Effector memory CD4-positive, alpha-beta T cell (primary cell): ENCODE measurements around the gene EIF3D.

Source experiments
- DNase-seq, 3 donors: peaks; one replicate each; pipeline ENCODE4 v3.0.0-alpha.2; 2020
- H3K27ac ChIP-seq: 2 replicates; pipeline ENCODE4 v1.7.0; 2013; ENCODE audit warnings: mild to moderate bottlenecking, low read length, moderate library complexity; ENCODE audit not compliant: insufficient read depth, poor library complexity, severe bottlenecking
- H3K27me3 ChIP-seq: replicated peaks from 2 replicates; pipeline ENCODE4 v1.7.0; 2013; ENCODE audit warnings: mild to moderate bottlenecking, low read length; ENCODE audit not compliant: insufficient read depth, control insufficient read depth, poor library complexity, severe bottlenecking
- H3K36me3 ChIP-seq: 2 replicates; pipeline ENCODE4 v1.7.0; 2013; ENCODE audit warnings: mild to moderate bottlenecking, low read length, moderate library complexity; ENCODE audit not compliant: control insufficient read depth, insufficient read depth
- H3K4me1 ChIP-seq: 2 replicates; pipeline ENCODE4 v1.7.0; 2013; ENCODE audit warnings: low read length, mild to moderate bottlenecking; ENCODE audit not compliant: control insufficient read depth, insufficient read depth, poor library complexity, severe bottlenecking
- H3K4me3 ChIP-seq: 2 replicates; pipeline ENCODE4 v1.7.0; 2013; ENCODE audit warnings: low read length, low read depth, mild to moderate bottlenecking; ENCODE audit not compliant: insufficient read depth, poor library complexity, severe bottlenecking
- H3K9me3 ChIP-seq: 2 replicates; pipeline ENCODE4 v1.7.0; 2013; ENCODE audit warnings: mild to moderate bottlenecking, low read length, moderate library complexity; ENCODE audit not compliant: control insufficient read depth

The EIF3D gene

GRCh38 chr22:36469094-36469710 is 59.8 kb downstream of the EIF3D start:
- no peak for DNase-seq
- H3K4me3 ChIP-seq: no peak overlapping the region
- H3K4me1 ChIP-seq: peaks cover 8% of the 10 kb centered on the region
- H3K27me3 ChIP-seq: no peaks in the 10 kb centered on the region
- H3K27ac ChIP-seq: no peak overlapping the region
- peaks cover 30% of the 10 kb centered on the region for H3K36me3 ChIP-seq
- no peaks in the 10 kb centered on the region for H3K9me3 ChIP-seq

- DNase-seq: no peak
- no peaks in the 10 kb centered on the region for H3K9me3 ChIP-seq
- no peak overlapping the region for H3K4me3 ChIP-seq
- peaks cover 22% of the 10 kb centered on the region for H3K36me3 ChIP-seq
- no peak overlapping the region for H3K27ac ChIP-seq
- H3K4me1 ChIP-seq: peaks cover 8% of the 10 kb centered on the region
- no peaks in the 10 kb centered on the region for H3K27me3 ChIP-seq
Measured at GRCh38 chr22:36467946-36468345, 61.0 kb downstream of the EIF3D start.

GRCh38 chr22:36467042-36467810 is 61.7 kb downstream of the EIF3D start:
- Histone ChIP-seq H3K27ac (no peak overlapping the region), H3K4me3 (no peak overlapping the region), H3K4me1 (peaks cover 8% of the 10 kb centered on the region), H3K27me3 (no peaks in the 10 kb centered on the region), H3K9me3 (no peaks in the 10 kb centered on the region), H3K36me3 (peaks cover 14% of the 10 kb centered on the region)
- DNase-seq: no peak

- Histone ChIP-seq H3K4me3 (no peak overlapping the region), H3K9me3 (no peaks in the 10 kb centered on the region), H3K27ac (no peak overlapping the region), H3K36me3 (peaks cover 7% of the 10 kb centered on the region), H3K4me1 (peaks cover 8% of the 10 kb centered on the region), H3K27me3 (no peaks in the 10 kb centered on the region)
- no peak for DNase-seq
Measured at GRCh38 chr22:36466258-36466657, 62.7 kb downstream of the EIF3D start.

GRCh38 chr22:36465232-36466021 is 63.5 kb downstream of the EIF3D start:
- DNase-seq: no peak
- Histone ChIP-seq H3K27me3 (no peaks in the 10 kb centered on the region), H3K9me3 (no peaks in the 10 kb centered on the region), H3K27ac (no peak overlapping the region), H3K4me1 (peaks cover 6% of the 10 kb centered on the region), H3K4me3 (no peak overlapping the region), H3K36me3 (no peaks in the 10 kb centered on the region)

- Histone ChIP-seq H3K4me1 (no peaks in the 10 kb centered on the region), H3K27ac (no peak overlapping the region)
Measured at GRCh38 chr22:36464715-36465231, 64.2 kb downstream of the EIF3D start.

GRCh38 chr22:36463783-36464184 is 65.2 kb downstream of the EIF3D start:
- H3K4me1 ChIP-seq: no peaks in the 10 kb centered on the region
- no peaks in the 10 kb centered on the region for H3K36me3 ChIP-seq
- H3K4me3 ChIP-seq: no peak overlapping the region
- no peaks in the 10 kb centered on the region for H3K27me3 ChIP-seq
- H3K9me3 ChIP-seq: no peaks in the 10 kb centered on the region
- DNase-seq: no peak
- H3K27ac ChIP-seq: no peak overlapping the region

More at GRCh38 chr22:36464715-36465231, 64.2 kb downstream of the EIF3D start:
- no peak for DNase-seq
- H3K9me3 ChIP-seq: no peaks in the 10 kb centered on the region
- H3K4me3 ChIP-seq: no peak overlapping the region
- H3K27me3 ChIP-seq: no peaks in the 10 kb centered on the region
- H3K36me3 ChIP-seq: no peaks in the 10 kb centered on the region

- H3K4me3 ChIP-seq: no peak overlapping the region
- H3K36me3 ChIP-seq: no peaks in the 10 kb centered on the region
- no peak for DNase-seq
- H3K9me3 ChIP-seq: no peaks in the 10 kb centered on the region
- no peak overlapping the region for H3K27ac ChIP-seq
- H3K27me3 ChIP-seq: no peaks in the 10 kb centered on the region
- no peaks in the 10 kb centered on the region for H3K4me1 ChIP-seq
Measured at GRCh38 chr22:36461665-36462649, 67.0 kb downstream of the EIF3D start.
